GM20431 (cell line): ENCODE measurements around the gene STXBP5.

Experiments
- in situ Hi-C: fragments of 300-500 bp; cut with MseI, MboI; formaldehyde crosslinking; loops from one replicate; pipeline ENCODE4 v1.15.0; 2020; ENCODE audit warnings: low sequenced_read_pairs; ENCODE audit not compliant: unreplicated experiment

The STXBP5 gene

GRCh38 chr6:147406783-147407182, 202.6 kb downstream of the STXBP5 start:
- in situ Hi-C loops, result no loop called here

GRCh38 chr6:147407571-147407970, 203.4 kb downstream of the STXBP5 start:
- in situ Hi-C loops, result no loop called here

GRCh38 chr6:147416622-147417021, 212.4 kb downstream of the STXBP5 start:
- in situ Hi-C loops, result no loop called here

GRCh38 chr6:147417954-147418353, 213.7 kb downstream of the STXBP5 start:
- in situ Hi-C loops, result no loop called here

GRCh38 chr6:147418523-147418922, 214.3 kb downstream of the STXBP5 start:
- in situ Hi-C loops, result no loop called here

- in situ Hi-C loops, result no loop called here
Observed at GRCh38 chr6:147421903-147422302, 217.7 kb downstream of the STXBP5 start.

GRCh38 chr6:147423111-147423510, 218.9 kb downstream of the STXBP5 start:
- in situ Hi-C loops, result no loop called here

GRCh38 chr6:147429794-147430193, 225.6 kb downstream of the STXBP5 start:
- in situ Hi-C loops, result no loop called here

- in situ Hi-C loops, result no loop called here
Observed at GRCh38 chr6:147430811-147431210, 226.6 kb downstream of the STXBP5 start.

GRCh38 chr6:147434076-147434475, 229.9 kb downstream of the STXBP5 start:
- in situ Hi-C loops, result no loop called here

- in situ Hi-C loops, result no loop called here
Observed at GRCh38 chr6:147434516-147434915, 230.3 kb downstream of the STXBP5 start.

GRCh38 chr6:147437615-147438014, 233.4 kb downstream of the STXBP5 start:
- in situ Hi-C loops, result no loop called here

- in situ Hi-C loops, result no loop called here
Observed at GRCh38 chr6:147438758-147439528, 234.7 kb downstream of the STXBP5 start.
